Measurements from ENCODE around the gene STRA8.
A peak's percentile ranks its signal among the peaks of the same experiment; 100 is the strongest.

STRA8 gene

GRCh38 chr7:135281363-135281949 is 47.8 kb downstream of the STRA8 start:
- DNase-seq (ENCODE audit: low read depth, low spot score) = peak; percentile 87
- no peaks in the 10 kb centered on the region for H3K27me3 ChIP-seq (ENCODE audit: insufficient read depth, insufficient read length)
- H3K9ac ChIP-seq (ENCODE audit: insufficient read length, low read depth) = no peak overlapping the region
- no peak for TF ChIP-seq SUZ12 (IDR thresholded peaks at IDR 0.05; ENCODE audit: extremely low read depth, insufficient read depth, insufficient read length)
- TF ChIP-seq YY1 (IDR thresholded peaks at IDR 0.05; ENCODE audit: insufficient read depth, insufficient read length) = no peak
- no peak for TF ChIP-seq ZNF274 (IDR thresholded peaks at IDR 0.05; ENCODE audit: low read depth, low read length)
- no peak overlapping the region for H3K4me3 ChIP-seq (ENCODE audit: insufficient read length, low read depth)
- H3K36me3 ChIP-seq (ENCODE audit: insufficient read depth, insufficient read length, low read length) = no peaks in the 10 kb centered on the region
- H3K9me3 ChIP-seq (ENCODE audit: insufficient read depth, low read length) = 0 out of 2 replicates have a peak, but pooled peaks cover under 1% of the 10 kb centered on the region
- H3K4me1 ChIP-seq (ENCODE audit: insufficient read depth, insufficient read length) = no peaks in the 10 kb centered on the region

GRCh38 chr7:135282561-135283254 is 49.1 kb downstream of the STRA8 start:
- no peak overlapping the region for H3K9ac ChIP-seq (ENCODE audit: insufficient read length, low read depth)
- H3K36me3 ChIP-seq (ENCODE audit: insufficient read depth, insufficient read length, low read length) = no peaks in the 10 kb centered on the region
- no peaks in the 10 kb centered on the region for H3K4me1 ChIP-seq (ENCODE audit: insufficient read depth, insufficient read length)
- H3K4me3 ChIP-seq (ENCODE audit: insufficient read length, low read depth) = no peak overlapping the region
- DNase-seq (ENCODE audit: low read depth, low spot score) = no peak
- no peak for TF ChIP-seq ZNF274 (IDR thresholded peaks at IDR 0.05; ENCODE audit: low read depth, low read length)
- H3K27me3 ChIP-seq (ENCODE audit: insufficient read depth, insufficient read length) = no peaks in the 10 kb centered on the region
- H3K9me3 ChIP-seq (ENCODE audit: insufficient read depth, low read length) = no peaks in the 10 kb centered on the region

GRCh38 chr7:135283959-135284638 is 50.5 kb downstream of the STRA8 start:
- no peaks in the 10 kb centered on the region for H3K4me1 ChIP-seq (ENCODE audit: insufficient read depth, insufficient read length)
- H3K36me3 ChIP-seq (ENCODE audit: insufficient read depth, insufficient read length, low read length) = no peaks in the 10 kb centered on the region
- no peak overlapping the region for H3K9ac ChIP-seq (ENCODE audit: insufficient read length, low read depth)
- no peak for DNase-seq (ENCODE audit: low read depth, low spot score)
- TF ChIP-seq YY1 (IDR thresholded peaks at IDR 0.05; ENCODE audit: insufficient read depth, insufficient read length) (no peak), ZNF274 (IDR thresholded peaks at IDR 0.05; ENCODE audit: low read depth, low read length) (no peak), SUZ12 (IDR thresholded peaks at IDR 0.05; ENCODE audit: extremely low read depth, insufficient read depth, insufficient read length) (no peak)
- H3K9me3 ChIP-seq (ENCODE audit: insufficient read depth, low read length) = no peaks in the 10 kb centered on the region
- H3K4me3 ChIP-seq (ENCODE audit: insufficient read length, low read depth) = no peak overlapping the region
- H3K27me3 ChIP-seq (ENCODE audit: insufficient read depth, insufficient read length) = no peaks in the 10 kb centered on the region

GRCh38 chr7:135285547-135286233 is 52.1 kb downstream of the STRA8 start:
- Histone ChIP-seq H3K27me3 (ENCODE audit: insufficient read depth, insufficient read length) (no peaks in the 10 kb centered on the region), H3K36me3 (ENCODE audit: insufficient read depth, insufficient read length, low read length) (no peaks in the 10 kb centered on the region), H3K9me3 (ENCODE audit: insufficient read depth, low read length) (no peaks in the 10 kb centered on the region), H3K4me3 (ENCODE audit: insufficient read length, low read depth) (no peak overlapping the region), H3K9ac (ENCODE audit: insufficient read length, low read depth) (no peak overlapping the region), H3K4me1 (ENCODE audit: insufficient read depth, insufficient read length) (no peaks in the 10 kb centered on the region)
- TF ChIP-seq YY1 (IDR thresholded peaks at IDR 0.05; ENCODE audit: insufficient read depth, insufficient read length) = no peak
- no peak for TF ChIP-seq SUZ12 (IDR thresholded peaks at IDR 0.05; ENCODE audit: extremely low read depth, insufficient read depth, insufficient read length)
- no peak for TF ChIP-seq ZNF274 (IDR thresholded peaks at IDR 0.05; ENCODE audit: low read depth, low read length)
- no peak for DNase-seq (ENCODE audit: low read depth, low spot score)

GRCh38 chr7:135286876-135287275 is 53.2 kb downstream of the STRA8 start:
- Histone ChIP-seq H3K9ac (ENCODE audit: insufficient read length, low read depth) (no peak overlapping the region), H3K9me3 (ENCODE audit: insufficient read depth, low read length) (no peaks in the 10 kb centered on the region), H3K4me3 (ENCODE audit: insufficient read length, low read depth) (no peak overlapping the region), H3K36me3 (ENCODE audit: insufficient read depth, insufficient read length, low read length) (no peaks in the 10 kb centered on the region), H3K27me3 (ENCODE audit: insufficient read depth, insufficient read length) (no peaks in the 10 kb centered on the region), H3K4me1 (ENCODE audit: insufficient read depth, insufficient read length) (no peaks in the 10 kb centered on the region)
- TF ChIP-seq SUZ12 (IDR thresholded peaks at IDR 0.05; ENCODE audit: extremely low read depth, insufficient read depth, insufficient read length) = no peak
- TF ChIP-seq ZNF274 (IDR thresholded peaks at IDR 0.05; ENCODE audit: low read depth, low read length) = no peak
- no peak for TF ChIP-seq YY1 (IDR thresholded peaks at IDR 0.05; ENCODE audit: insufficient read depth, insufficient read length)
- no peak for DNase-seq (ENCODE audit: low read depth, low spot score)

GRCh38 chr7:135290594-135290993 is 57.0 kb downstream of the STRA8 start:
- Histone ChIP-seq H3K27me3 (ENCODE audit: insufficient read depth, insufficient read length) (no peaks in the 10 kb centered on the region), H3K36me3 (ENCODE audit: insufficient read depth, insufficient read length, low read length) (no peaks in the 10 kb centered on the region), H3K4me3 (ENCODE audit: insufficient read length, low read depth) (no peak overlapping the region), H3K4me1 (ENCODE audit: insufficient read depth, insufficient read length) (no peaks in the 10 kb centered on the region), H3K9me3 (ENCODE audit: insufficient read depth, low read length) (no peaks in the 10 kb centered on the region), H3K9ac (ENCODE audit: insufficient read length, low read depth) (no peak overlapping the region)
- no peak for DNase-seq (ENCODE audit: low read depth, low spot score)
- TF ChIP-seq YY1 (IDR thresholded peaks at IDR 0.05; ENCODE audit: insufficient read depth, insufficient read length) (no peak), SUZ12 (IDR thresholded peaks at IDR 0.05; ENCODE audit: extremely low read depth, insufficient read depth, insufficient read length) (no peak), ZNF274 (IDR thresholded peaks at IDR 0.05; ENCODE audit: low read depth, low read length) (no peak)

GRCh38 chr7:135291809-135292253 is 58.2 kb downstream of the STRA8 start:
- H3K9me3 ChIP-seq (ENCODE audit: insufficient read depth, low read length) = no peaks in the 10 kb centered on the region
- DNase-seq (ENCODE audit: low read depth, low spot score) = no peak
- no peak for TF ChIP-seq ZNF274 (IDR thresholded peaks at IDR 0.05; ENCODE audit: low read depth, low read length)
- TF ChIP-seq SUZ12 (IDR thresholded peaks at IDR 0.05; ENCODE audit: extremely low read depth, insufficient read depth, insufficient read length) = no peak
- TF ChIP-seq YY1 (IDR thresholded peaks at IDR 0.05; ENCODE audit: insufficient read depth, insufficient read length) = no peak
- no peak overlapping the region for H3K4me3 ChIP-seq (ENCODE audit: insufficient read length, low read depth)
- no peak overlapping the region for H3K9ac ChIP-seq (ENCODE audit: insufficient read length, low read depth)
- H3K4me1 ChIP-seq (ENCODE audit: insufficient read depth, insufficient read length) = no peaks in the 10 kb centered on the region
- H3K36me3 ChIP-seq (ENCODE audit: insufficient read depth, insufficient read length, low read length) = no peaks in the 10 kb centered on the region
- H3K27me3 ChIP-seq (ENCODE audit: insufficient read depth, insufficient read length) = no peaks in the 10 kb centered on the region
